ENCODE data around the gene NFYC. TPM values are rescaled to one million over a fixed set of nuclear protein-coding genes. Genes with fewer than 3 reads are reported as not detected.

Gene NFYC
- total and polyA plus RNA-seq, 8 donors, result 23.3 to 76.4 (median 40.9) TPM

- Histone ChIP-seq H3K27me3 (no peaks in the 10 kb centered on the region), H3K36me3 (peaks cover 67 to 94% (median 91%) of the 10 kb centered on the region in 4 donors), H3K27ac (no peak overlapping the region), H3K4me3 (no peak overlapping the region), H3K9me3 (no peaks in the 10 kb centered on the region), H3K4me1 (peaks cover 0 to 26% (median 5%) of the 10 kb centered on the region in 4 donors)
- no peak for TF ChIP-seq POLR2AphosphoS5 (IDR thresholded peaks at IDR 0.05)
- no peak for TF ChIP-seq POLR2A (IDR thresholded peaks at IDR 0.05)
- no peak for TF ChIP-seq EP300 (IDR thresholded peaks at IDR 0.05)
- TF ChIP-seq CTCF (IDR thresholded peaks at IDR 0.05), result no peak
- 71 to 86% (median 83%) methylated on average over 7 of the region's 7 CpGs for WGBS, 5 donors
- intact Hi-C loops (cut with DNase I; ENCODE audit: low total_unique reads), result no loop called here
- DNase-seq, result no peak
Measured at GRCh38 chr1:40768146-40768990, 76.9 kb downstream of the NFYC start.

- no peak for TF ChIP-seq POLR2A (IDR thresholded peaks at IDR 0.05)
- no peak for TF ChIP-seq POLR2AphosphoS5 (IDR thresholded peaks at IDR 0.05)
- TF ChIP-seq EP300 (IDR thresholded peaks at IDR 0.05), result no peak
- no peak for TF ChIP-seq CTCF (IDR thresholded peaks at IDR 0.05)
- no peaks in the 10 kb centered on the region for H3K27me3 ChIP-seq
- intact Hi-C loops (cut with DNase I; ENCODE audit: low total_unique reads), result loop anchor here (10.0 kb wide), 1 partner anchor 75 kb away; no protein-coding TSS in a partner anchor
- peaks cover 53 to 79% (median 77%) of the 10 kb centered on the region in 4 donors for H3K36me3 ChIP-seq
- H3K4me3 ChIP-seq, result no peak overlapping the region
- peaks cover 0 to 24% (median 12%) of the 10 kb centered on the region in 4 donors for H3K4me1 ChIP-seq
- no peak overlapping the region for H3K27ac ChIP-seq
- no peaks in the 10 kb centered on the region for H3K9me3 ChIP-seq
- WGBS, 5 donors, result 76 to 88% (median 85%) methylated on average over 4 of the region's 4 CpGs
- DNase-seq, result no peak
Measured at GRCh38 chr1:40769815-40770214, 78.3 kb downstream of the NFYC start.

GRCh38 chr1:40770296-40771070 lies 79.0 kb downstream of the NFYC start:
- H3K4me1 ChIP-seq, result peaks cover 0 to 18% (median 12%) of the 10 kb centered on the region in 4 donors
- DNase-seq, result no peak
- H3K27ac ChIP-seq, result no peak overlapping the region
- WGBS, 5 donors, result 82 to 85% (median 82%) methylated on average over 12 to 18 of the region's 18 CpGs
- no peaks in the 10 kb centered on the region for H3K27me3 ChIP-seq
- H3K9me3 ChIP-seq, result no peaks in the 10 kb centered on the region
- peaks cover 48 to 75% (median 74%) of the 10 kb centered on the region in 4 donors for H3K36me3 ChIP-seq
- intact Hi-C loops (cut with DNase I; ENCODE audit: low total_unique reads), result loop anchor here (10.0 kb wide), 1 partner anchor 74 kb away; no protein-coding TSS in a partner anchor
- TF ChIP-seq CTCF (IDR thresholded peaks at IDR 0.05) (no peak), EP300 (IDR thresholded peaks at IDR 0.05) (no peak), POLR2A (IDR thresholded peaks at IDR 0.05) (no peak), POLR2AphosphoS5 (IDR thresholded peaks at IDR 0.05) (no peak)
- no peak overlapping the region for H3K4me3 ChIP-seq

All from stomach (tissue), 9 donors.